Gastrocnemius medialis (tissue), 4 donors: ENCODE data around the gene ARHGEF10L. TPM values are rescaled to one million over a fixed set of nuclear protein-coding genes. Genes with fewer than 3 reads are reported as not detected.

Experiments used
- ATAC-seq, 2 donors: fragments of 150-250 bp; one replicate each; pipeline ENCODE4 v1.9.1; 2016
- DNase-seq, 2 donors: peaks; one replicate each; pipeline ENCODE4 v3.0.0-alpha.2; 2019
- H3K27ac ChIP-seq, 4 donors: fragments of 200-600 bp; sonication (generic); 1 replicate in 1 of 4; 2 replicates in 3 of 4; pipeline ENCODE4 v1.5.1; 2016 to 2018; ENCODE audit warnings: mild to moderate bottlenecking in 2 of 4, moderate library complexity in 1 of 4
- H3K27me3 ChIP-seq, 3 donors: fragments of 200-600 bp; sonication (generic) in 2 of 3; 1 replicate in 1 of 3; 2 replicates in 2 of 3; pipeline versions ENCODE4 v1.5.1 to v1.6.0; 2016 to 2019; ENCODE audit warnings: mild to moderate bottlenecking in 1 of 3, moderate library complexity in 1 of 3
- H3K36me3 ChIP-seq, 2 donors: fragments of 200-600 bp; sonication (generic) in 1 of 2; one replicate each; pipeline ENCODE4 v1.5.1; 2017 to 2018
- H3K4me1 ChIP-seq, 2 donors: fragments of 200-600 bp; sonication (generic) in 1 of 2; one replicate each; pipeline ENCODE4 v1.5.1; 2016 to 2017; ENCODE audit warnings: mild to moderate bottlenecking in 2 of 2
- H3K4me3 ChIP-seq, 4 donors: fragments of 200-600 bp; sonication (generic) in 3 of 4; 1 replicate in 1 of 4; 2 replicates in 3 of 4; pipeline ENCODE4 v1.5.1; 2016 to 2019; ENCODE audit warnings: mild to moderate bottlenecking in 2 of 4
- H3K9me3 ChIP-seq, 3 donors: fragments of 200-600 bp; sonication (generic) in 2 of 3; 1 replicate in 1 of 3; 2 replicates in 2 of 3; pipeline ENCODE4 v1.5.1; 2016 to 2019
- CTCF ChIP-seq, 5 experiments: fragments of 450-650 bp in 3 of 5; fragments of 200-600 bp in 2 of 5; sonication (generic) in 2 of 5; IDR thresholded peaks in 4 of 5; conservative IDR thresholded peaks in 1 of 5; 1 replicate in 4 of 5; 2 replicates in 1 of 5; pipeline ENCODE4 v1.5.1; 2016 to 2019; ENCODE audit warnings: antibody characterized with exemption in 5 of 5, mild to moderate bottlenecking in 3 of 5, moderate library complexity in 3 of 5
- POLR2A ChIP-seq, 2 donors: fragments of 450-650 bp; IDR thresholded peaks; one replicate each; pipeline ENCODE4 v1.6.1; 2017; ENCODE audit warnings: antibody characterized with exemption in 2 of 2, mild to moderate bottlenecking in 2 of 2, moderate library complexity in 2 of 2
- in situ Hi-C, 4 donors: fragments of 200-750 bp; cut with MboI; loops; one replicate each; pipeline versions ENCODE4 v1.15.0 to v1.8.0; 2017; ENCODE audit warnings: low sequenced_read_pairs in 4 of 4
- intact Hi-C: fragments of 100-400 bp; cut with DNase I; formaldehyde crosslinking; loops from one replicate; pipeline ENCODE4 v1.15.1; 2023; ENCODE audit warnings: low total_unique reads
- total RNA-seq, 4 donors: library from RNA; depleted of rRNA; stranded (reverse); fragments of >200 nt; gene quantifications; one replicate each; pipeline versions ENCODE4 v1.1.0 to v1.2.3, GENCODE V29; 2016

ARHGEF10L gene
- total RNA-seq, 4 donors from 2014 or later: 21.2 to 111 (median 73.8) TPM

- H3K36me3 ChIP-seq: peaks cover 0 to 7% of the 10 kb centered on the region in 2 donors
- DNase-seq (no peak), ATAC-seq (no peak)
- in situ Hi-C loops (no loop called here), intact Hi-C loops (no loop called here)
- H3K27me3 ChIP-seq: no peaks in the 10 kb centered on the region
- H3K4me3 ChIP-seq: no peak overlapping the region
- no peaks in the 10 kb centered on the region for H3K9me3 ChIP-seq
- no peak overlapping the region for H3K27ac ChIP-seq
- no peak for TF ChIP-seq POLR2A (IDR thresholded peaks at IDR 0.05)
- TF ChIP-seq CTCF (IDR thresholded peaks at IDR 0.05 in 4 of 5, conservative IDR thresholded peaks at IDR 0.05 in 1 of 5): no peak
- H3K4me1 ChIP-seq: peaks cover 22 to 26% of the 10 kb centered on the region in 2 donors
Observed at GRCh38 chr1:17670587-17671313, 131.3 kb downstream of the ARHGEF10L start.

GRCh38 chr1:17671314-17671705 is 131.8 kb downstream of the ARHGEF10L start:
- peaks cover 0 to 4% of the 10 kb centered on the region in 2 donors for H3K36me3 ChIP-seq
- no peaks in the 10 kb centered on the region for H3K9me3 ChIP-seq
- intact Hi-C loops (no loop called here), in situ Hi-C loops (no loop called here)
- peaks cover 22 to 26% of the 10 kb centered on the region in 2 donors for H3K4me1 ChIP-seq
- ATAC-seq (no peak), DNase-seq (no peak)
- no peak overlapping the region for H3K27ac ChIP-seq
- no peak overlapping the region for H3K4me3 ChIP-seq
- H3K27me3 ChIP-seq: no peaks in the 10 kb centered on the region
- TF ChIP-seq CTCF (IDR thresholded peaks at IDR 0.05 in 4 of 5, conservative IDR thresholded peaks at IDR 0.05 in 1 of 5): no peak
- no peak for TF ChIP-seq POLR2A (IDR thresholded peaks at IDR 0.05)

GRCh38 chr1:17671741-17672140 is 132.2 kb downstream of the ARHGEF10L start:
- Histone ChIP-seq H3K4me1 (peaks cover 22 to 26% of the 10 kb centered on the region in 2 donors), H3K27ac (no peak overlapping the region), H3K36me3 (peaks cover 0 to 4% of the 10 kb centered on the region in 2 donors), H3K9me3 (no peaks in the 10 kb centered on the region), H3K4me3 (no peak overlapping the region), H3K27me3 (no peaks in the 10 kb centered on the region)
- DNase-seq (no peak), ATAC-seq (no peak)
- TF ChIP-seq POLR2A (IDR thresholded peaks at IDR 0.05) (no peak), CTCF (IDR thresholded peaks at IDR 0.05 in 4 of 5, conservative IDR thresholded peaks at IDR 0.05 in 1 of 5) (no peak)
- intact Hi-C loops: no loop called here
- in situ Hi-C loops: no loop called here

GRCh38 chr1:17672226-17672625 is 132.7 kb downstream of the ARHGEF10L start:
- H3K4me3 ChIP-seq: no peak overlapping the region
- peak overlapping the region in 1 of 4 donors; percentile 39 for H3K27ac ChIP-seq
- TF ChIP-seq CTCF (IDR thresholded peaks at IDR 0.05 in 4 of 5, conservative IDR thresholded peaks at IDR 0.05 in 1 of 5): no peak
- TF ChIP-seq POLR2A (IDR thresholded peaks at IDR 0.05): no peak
- peaks cover 0 to 4% of the 10 kb centered on the region in 2 donors for H3K36me3 ChIP-seq
- no peak for ATAC-seq
- no peaks in the 10 kb centered on the region for H3K27me3 ChIP-seq
- in situ Hi-C loops: no loop called here
- H3K9me3 ChIP-seq: no peaks in the 10 kb centered on the region
- DNase-seq: no peak
- intact Hi-C loops: no loop called here
- H3K4me1 ChIP-seq: peaks cover 22 to 26% of the 10 kb centered on the region in 2 donors
